Activated CD4-positive, CD25-positive, alpha-beta regulatory T cell (primary cell): ENCODE results near the gene CACNG4.

Experiments
- DNase-seq, 4 experiments: peaks; one replicate each; lab custom pipeline; 2025; lab: John Stamatoyannopoulos, UW

The CACNG4 gene

DNA sequence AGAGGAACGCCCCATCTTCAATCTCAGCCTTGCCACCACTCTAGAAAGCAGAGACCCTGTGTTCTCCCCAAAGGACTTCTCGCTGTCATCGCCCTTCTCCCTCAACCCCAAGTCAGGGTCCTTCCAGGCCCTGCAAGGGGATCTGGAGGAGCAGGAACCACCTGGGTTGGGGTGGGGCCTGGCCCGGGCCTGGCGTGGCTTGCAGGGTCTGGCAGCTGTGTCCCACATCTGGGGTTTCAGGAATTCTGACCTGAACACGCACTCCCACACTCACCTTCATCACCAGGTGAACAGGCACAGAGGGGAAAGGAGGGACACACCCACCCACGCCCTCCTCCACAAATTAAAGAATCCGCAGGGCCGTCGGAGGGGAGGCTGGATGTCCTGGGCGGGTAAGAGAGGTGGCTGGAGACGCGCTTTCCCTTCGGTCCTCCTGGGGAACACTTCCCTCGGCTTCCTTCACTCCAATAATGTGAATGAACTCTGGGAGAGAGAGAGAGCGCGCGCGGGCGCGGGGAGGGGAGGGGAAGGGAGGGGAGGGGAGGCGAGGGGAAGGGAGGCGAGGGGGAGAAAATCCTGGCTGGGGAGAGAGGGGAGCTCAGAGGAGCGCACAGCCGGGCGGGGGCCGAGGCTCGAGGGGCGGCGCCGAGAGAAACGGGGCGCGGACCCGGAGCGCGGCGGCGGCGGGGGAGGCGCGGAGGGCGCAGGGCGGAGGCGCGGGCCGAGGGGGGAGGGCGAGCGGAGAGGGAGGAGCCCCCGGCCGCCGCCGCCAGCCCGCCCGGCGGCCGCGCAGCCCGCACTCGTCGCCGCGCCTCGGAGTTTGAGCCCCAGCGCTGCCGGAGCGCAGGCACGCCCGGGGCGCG is at the start of gene CACNG4:
CACNG4 (plus strand) TSS at position 799 of the 863 bp plus-strand sequence. CDS start 205 bp downstream, outside the sequence.
- no peak for DNase-seq

DNA sequence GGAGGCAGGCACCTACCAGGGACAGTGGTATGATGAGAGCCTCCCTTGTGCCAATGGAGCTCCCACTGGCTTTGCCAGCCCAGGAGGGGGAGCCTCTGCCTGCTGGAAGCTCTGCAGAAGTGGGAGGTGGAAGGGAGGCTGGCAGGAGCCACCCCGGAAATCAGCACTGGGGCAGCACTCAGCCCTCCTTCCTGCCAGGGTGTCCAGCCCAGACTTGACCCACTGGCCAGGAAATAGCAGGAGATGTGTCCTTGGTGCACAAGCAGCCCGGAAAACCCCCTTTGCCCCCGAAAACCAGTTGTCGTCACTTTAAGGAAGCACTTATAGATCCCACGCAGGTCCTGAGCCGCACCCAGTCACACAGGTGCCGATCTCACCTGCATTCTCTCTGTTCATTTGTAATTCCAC is 49.3 kb upstream of the CACNG4 start:
- no peak for DNase-seq

DNA sequence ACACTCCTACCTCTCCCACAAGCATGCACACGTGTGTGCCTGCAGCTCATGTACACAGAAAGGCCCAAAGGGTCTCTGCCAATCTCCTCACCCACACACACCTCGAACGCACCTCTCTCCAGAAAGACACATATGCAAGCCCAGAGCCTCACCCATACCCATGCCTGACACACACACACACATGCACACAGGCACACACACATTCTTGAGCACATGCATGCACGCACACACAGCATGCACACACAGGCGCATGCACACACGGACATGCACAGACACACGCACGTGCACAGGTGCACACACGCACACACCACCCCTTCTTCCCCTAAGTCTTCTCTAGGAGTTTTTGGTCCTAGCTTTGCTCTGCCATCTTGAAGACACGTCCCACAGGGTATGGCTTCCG is 48.7 kb upstream of the CACNG4 start:
- no peak for DNase-seq

DNA sequence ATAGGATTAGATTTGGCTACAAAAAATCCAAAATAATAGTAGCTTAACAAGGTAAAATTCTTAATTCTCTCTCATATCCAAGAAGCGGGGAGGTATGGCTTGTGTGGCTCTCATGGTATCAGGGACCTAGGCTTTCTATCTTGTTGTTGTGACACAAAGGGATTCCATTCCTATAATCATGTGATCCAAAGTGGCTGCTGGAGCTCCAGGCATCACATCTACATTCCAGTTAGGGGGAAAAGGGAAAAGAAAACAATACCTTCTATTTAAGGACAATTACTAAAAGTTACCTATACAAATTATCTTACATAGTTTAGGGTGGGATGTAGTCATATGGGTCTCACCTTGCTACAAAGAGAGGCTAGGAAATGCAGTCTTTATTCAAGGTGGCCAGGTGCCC is 47.6 kb upstream of the CACNG4 start:
- DNase-seq, result no peak

DNA sequence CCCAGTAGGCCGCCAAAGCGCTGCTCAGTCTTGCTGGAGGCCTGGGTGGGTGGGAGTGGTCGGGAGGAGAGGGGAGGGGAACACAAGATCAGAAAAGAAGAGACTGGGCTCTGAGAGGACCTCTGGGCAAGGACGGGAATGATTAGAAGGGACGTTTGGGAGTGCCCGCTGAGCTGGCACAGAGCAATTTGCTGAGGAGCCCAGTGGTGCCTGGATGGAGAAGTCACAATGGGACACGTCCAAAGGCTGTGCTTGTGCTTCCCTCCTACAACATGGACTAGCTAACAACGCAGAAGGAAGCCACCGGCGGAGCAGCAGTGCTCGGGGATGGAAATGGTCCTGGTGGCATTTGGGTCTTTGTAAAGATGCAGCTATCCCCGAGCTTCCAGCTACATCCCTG is 45.6 kb upstream of the CACNG4 start:
- no peak for DNase-seq

DNA sequence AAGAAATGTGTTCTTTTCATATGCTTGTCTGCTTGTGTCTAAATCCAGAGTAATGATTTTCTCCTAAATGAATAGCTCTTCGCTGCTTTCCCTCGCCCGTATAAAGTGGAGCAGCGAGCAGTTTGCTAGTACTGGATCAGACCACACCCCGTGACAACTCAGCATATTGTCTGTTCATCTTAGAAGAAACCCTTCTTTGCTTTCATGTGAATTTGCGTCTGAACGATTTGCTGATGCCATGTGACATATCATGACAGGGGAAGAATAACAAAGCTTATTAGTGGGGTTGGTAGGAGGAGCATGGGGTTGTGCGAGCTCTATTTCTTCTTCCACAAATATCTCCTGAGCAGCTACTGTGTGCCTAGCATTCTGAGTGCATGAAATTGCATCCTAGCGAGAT is 44.1 kb upstream of the CACNG4 start:
- DNase-seq, result no peak

DNA sequence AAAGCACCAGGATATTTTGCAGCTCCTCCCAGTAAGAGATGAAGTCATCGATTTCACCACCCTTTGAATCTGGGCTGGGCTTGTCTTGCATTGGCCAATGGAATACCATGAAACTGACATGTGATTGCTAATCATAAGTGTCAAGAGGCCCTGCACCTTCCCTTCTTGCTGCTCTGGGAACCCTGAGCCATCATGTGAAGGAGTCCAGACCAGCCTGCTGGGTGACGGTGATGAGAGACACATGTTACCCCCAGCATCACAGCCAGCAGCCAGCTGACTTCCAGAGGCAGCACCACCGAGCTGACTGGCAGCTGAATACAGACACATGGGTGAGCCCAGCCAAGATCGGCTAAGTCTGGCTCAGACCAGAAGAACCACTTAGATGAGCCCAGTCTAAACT is 43.6 kb upstream of the CACNG4 start:
- no peak for DNase-seq

DNA sequence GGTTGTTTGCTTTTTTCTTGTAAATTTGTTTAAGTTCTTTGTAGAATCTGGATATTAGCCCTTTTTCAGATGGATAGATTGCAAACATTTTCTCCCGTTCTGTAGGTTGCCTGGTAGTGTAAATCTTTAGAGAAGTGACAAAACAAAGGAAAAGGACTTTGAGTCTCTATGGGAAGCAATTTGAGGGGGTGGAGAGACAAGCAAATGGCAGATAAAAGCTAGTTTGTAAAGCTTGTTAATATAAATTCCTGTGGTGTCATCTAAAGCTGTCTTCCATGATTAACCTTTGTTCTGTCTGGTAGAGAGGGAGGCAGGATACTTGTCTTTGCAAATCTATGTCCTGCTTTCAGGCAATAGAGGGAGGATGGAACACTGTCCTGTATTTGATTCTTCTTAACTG is 40.6 kb upstream of the CACNG4 start:
- DNase-seq, result no peak

DNA sequence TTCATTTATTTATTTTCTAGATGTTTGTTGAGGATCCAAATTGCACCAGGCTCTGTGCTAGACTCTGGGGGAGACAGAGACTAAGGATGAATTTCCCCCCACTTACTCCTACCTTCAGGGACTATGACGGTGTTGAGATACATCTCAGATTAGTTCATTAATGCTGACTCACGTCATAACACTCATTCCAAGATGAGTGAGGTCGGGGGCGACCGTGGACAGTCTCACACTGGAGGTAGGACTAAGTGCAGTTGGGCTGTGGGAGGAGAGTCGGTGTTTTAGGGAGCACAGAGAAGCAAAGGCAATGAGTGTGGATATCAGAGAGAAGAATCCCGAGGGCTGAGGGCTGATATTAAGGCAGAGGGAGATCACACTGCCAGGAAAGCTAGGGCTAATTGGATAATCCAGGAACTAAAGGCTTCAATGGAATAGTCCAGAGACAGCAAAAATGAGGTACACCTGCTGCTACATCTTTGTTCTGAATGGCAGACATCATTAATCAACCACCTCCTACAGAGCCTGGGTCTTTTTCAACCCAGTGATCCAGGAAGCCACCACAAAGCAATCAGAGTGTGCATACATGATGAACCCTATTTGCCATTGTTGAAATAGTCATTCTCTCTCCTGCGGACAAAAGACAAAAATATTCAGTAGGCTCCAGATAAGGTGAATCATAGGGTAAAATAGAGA is 38.6 kb upstream of the CACNG4 start:
- no peak for DNase-seq

DNA sequence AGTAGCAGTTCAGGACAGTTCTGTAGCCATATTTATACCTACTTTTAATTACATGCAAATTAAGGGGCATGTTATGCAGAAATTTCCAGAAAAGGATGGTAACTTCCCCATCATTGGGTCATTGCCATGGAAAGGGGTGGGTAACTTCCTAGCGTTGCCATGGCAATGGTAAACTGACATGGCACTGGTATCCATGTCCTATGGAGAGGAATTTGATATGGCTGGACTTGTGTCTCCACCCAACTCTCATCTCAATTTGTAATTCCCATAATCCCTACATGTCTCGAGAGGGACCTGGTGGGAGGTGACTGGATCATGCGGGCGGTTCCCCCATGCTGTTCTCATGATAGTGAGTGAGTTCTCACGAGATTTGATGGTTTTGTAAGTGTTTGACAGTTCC is 35.6 kb upstream of the CACNG4 start:
- no peak for DNase-seq

DNA sequence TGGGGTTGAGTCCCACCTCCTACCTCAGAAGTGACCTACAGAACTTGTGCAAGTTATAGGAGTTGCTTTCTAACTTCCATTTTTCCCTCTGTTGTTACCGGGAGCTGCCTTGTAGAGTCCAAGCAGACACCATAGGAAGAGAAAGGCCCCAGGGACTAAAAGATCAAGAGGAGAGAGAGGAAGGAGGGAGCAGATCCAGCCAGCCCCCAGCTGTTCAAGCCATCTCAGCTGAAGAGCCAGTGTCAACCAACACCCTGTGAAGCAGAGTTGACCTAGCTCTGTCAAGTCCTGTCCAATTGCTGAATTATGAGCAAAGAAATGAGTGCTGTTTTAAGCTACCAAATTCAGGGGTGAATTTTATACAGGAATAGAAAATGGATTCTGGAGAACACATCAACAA is 34.9 kb upstream of the CACNG4 start:
- DNase-seq, result no peak

DNA sequence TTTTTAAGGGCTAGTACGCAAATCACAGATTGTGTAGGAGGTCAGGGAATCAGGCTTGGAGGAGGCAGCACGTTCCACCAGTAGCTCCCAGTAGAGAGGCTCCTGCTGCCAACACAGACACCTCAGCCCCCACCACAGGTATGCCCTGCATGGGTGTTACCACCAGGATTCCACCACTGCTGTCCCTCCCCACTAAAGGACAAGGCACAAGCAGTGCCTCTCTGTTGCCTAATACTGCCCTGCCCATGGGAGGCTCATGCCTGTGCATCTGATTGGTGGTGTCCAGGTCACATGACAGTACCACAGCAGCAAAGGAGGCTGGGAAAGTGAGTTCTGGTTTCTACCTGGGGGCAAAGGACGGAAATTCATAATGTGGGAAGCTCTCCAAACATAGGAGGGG is 33.6 kb upstream of the CACNG4 start:
- no peak for DNase-seq

DNA sequence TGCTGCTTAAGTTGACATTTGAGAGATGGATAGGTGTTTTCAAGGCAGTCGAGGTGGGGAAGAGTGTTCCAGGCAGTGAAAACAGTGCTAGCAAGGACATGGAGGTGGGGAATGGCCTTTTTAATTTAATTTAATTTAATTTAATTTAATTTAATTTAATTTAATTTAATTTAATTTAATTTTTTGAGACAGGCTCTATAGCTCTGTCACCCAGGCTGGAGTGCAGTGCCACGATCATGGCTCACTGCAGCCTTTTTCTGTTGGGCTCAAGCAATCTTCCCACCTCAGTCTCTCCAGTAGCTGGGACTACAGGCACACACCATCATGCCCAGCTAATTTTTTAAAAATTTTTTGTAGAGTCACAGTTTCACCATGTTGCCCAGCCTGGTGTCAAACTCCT is 32.2 kb upstream of the CACNG4 start:
- no peak for DNase-seq

DNA sequence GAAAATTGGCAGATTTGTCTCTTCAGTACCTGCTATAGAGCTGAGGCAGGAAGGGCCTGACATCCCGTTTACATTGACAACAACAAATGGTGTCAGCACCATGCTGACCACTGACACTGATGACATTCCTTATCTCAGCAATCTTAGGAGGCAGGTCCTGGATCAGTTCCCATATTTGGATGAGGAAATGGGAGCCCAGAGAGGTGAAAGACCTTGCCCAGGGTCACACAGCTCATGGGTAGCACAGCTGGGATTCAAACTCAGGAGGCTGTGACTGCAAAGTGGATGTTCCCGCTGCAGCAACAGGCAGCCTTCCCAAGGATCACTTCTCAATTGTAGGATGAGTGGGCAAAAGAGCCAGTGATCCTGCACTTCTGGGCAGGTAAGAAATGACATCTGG is 30.5 kb upstream of the CACNG4 start:
- no peak for DNase-seq

DNA sequence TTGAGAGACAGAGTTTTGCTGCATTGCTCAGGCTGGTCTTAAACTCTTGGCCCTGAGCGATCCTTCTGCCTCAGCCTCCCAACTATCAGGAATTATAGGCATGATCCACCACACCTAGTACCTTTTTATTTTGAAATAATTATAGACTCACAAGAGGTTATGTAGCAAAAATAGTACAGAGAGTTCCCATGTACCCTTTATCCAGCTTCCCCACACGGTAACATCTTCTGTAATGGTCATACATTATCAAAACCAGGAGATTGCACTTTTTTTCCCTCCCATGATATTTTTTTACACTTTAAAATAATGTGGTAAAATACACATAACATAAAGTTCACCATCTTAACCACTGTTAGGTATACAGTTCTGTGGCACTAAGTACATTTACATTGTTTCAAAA is 28.8 kb upstream of the CACNG4 start:
- no peak for DNase-seq

DNA sequence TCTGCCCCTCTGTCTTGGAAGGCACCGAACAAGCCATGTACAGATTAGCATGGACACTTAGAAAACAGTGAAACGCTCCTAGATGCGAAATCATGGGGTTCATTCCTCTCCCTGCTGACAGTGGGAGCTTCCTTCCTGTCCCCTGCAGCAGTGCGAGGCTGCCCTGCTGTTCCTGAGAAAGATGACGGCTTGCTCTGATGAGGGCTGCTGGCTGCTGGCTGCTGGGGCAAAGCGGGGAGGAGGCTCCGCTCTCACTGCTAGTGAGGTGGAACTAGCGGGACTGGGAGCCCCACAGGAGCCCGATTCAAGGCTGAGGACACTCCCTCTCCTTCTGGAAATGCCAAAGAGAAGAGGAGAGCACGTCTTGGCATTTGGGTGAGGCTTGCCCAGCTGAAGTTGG is 25.9 kb upstream of the CACNG4 start:
- DNase-seq, result no peak

DNA sequence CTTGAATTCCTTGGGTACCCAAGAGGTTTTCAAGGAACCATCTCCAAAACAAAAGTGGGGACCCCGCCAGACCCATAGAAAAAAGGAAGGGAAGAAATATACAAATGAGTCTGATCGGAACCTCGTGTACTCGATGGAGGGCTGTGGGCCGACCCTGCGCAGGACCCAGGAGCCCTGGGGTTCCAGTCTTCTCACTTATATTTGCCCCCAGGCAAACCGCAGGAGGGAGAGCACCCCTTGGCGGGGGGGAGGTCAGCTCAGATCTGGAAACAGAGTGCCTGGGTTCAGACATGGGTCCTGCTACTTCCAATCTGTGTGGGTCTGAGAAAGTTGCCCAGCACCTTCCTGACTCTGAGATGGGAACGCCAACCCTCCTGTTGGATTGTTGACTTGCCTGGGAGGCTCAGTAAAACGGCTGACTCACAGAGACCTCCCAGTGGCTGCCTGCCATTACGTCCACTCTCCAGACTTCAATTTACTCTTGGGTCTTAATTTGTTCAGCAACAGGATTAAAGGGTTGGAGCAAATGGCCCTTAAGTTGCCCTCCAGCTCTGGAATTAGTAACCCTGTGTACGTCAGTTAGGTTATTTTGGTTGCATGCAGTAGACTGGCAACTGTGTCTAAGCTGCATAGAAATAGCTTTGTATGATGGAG is 24.9 kb upstream of the CACNG4 start:
- no peak for DNase-seq

DNA sequence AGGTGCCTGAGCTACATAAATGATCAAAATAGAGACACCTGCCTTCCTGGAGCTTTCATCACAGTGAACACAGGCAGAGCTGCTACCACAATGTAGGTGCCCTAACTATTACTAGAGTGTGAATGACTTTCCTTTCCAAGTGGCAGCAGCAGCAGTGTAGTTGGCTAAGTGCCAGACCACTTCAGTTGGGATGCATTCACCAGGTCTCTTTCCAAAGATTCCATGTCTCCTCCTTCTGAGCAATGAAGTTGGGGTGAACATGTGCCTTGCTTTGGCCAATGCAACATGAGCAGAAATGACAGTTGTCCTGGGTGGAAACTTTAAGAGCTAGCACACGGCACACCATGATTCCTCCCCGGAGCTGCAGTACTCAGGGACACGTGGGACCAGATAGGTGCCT is 23.3 kb upstream of the CACNG4 start:
- DNase-seq, result no peak

DNA sequence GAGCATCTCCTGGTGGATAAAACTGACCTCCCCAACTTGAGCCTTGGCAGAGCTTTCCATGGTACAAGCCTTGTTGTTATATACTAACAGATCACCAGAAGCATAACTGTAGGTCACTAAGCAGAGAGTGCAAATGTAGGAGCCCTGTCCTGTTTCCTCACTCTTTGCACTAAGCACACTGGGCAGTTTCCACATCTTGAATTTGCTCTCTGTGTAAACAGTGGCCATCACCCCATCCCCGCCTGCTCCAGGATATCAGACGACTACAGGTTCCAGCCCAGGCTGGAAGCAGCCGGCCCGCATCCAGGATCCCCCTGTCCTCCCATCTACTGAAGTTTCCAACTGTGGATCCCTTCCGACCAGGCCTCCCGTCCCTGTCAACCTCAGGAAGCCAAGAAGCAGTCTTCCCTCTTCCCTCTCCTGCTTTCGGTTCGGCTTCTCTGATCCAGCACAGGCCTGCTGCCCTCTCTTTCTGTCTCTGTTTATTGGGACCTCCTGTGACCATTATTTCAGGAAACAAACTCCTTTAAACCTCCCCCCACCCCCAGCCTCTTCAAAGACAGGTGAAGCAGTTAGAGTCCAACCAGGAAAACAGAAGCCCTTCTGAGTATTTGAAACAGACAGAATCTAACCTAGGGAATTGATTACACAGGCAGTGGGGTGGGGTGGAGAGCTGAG is 22.6 kb upstream of the CACNG4 start:
- no peak for DNase-seq

DNA sequence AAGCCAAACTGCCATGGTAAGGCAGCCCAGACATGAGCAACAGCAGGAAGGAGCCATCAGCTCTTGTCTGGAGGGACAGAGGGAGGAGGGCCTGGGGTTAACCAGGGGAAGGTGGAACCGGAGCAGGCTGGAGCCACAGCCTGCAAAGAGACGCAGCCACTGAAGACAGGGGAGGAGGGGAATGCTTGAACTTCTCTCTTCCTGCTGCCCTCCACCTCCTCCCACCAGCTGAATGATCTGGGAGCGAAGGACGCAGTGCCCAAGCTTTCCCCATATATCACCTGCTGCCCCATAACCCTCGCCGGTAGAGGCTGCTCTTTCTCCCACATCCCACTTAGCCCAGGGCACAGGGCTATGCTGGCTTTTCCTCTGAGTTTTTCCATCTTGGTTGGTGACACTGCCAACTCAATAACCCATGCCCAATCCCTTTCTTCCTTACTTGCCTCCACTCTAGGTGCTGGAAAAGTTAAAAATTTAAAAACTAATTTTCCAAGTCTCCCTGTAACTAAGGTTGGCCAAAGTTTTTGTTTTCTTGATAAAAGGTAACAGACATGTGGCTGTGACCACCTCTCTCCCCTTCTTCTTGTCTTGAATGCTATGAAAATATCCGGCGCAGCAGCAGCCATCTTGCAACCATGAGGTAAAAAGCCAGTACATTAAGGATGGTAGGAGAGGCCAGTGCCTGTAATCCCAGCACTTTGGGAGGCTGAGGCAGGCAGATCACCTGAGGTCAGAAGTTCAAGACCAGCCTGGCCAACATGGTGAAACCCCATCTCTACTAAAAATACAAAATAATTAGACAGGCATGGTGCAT is 21.8 kb upstream of the CACNG4 start:
- no peak for DNase-seq

DNA sequence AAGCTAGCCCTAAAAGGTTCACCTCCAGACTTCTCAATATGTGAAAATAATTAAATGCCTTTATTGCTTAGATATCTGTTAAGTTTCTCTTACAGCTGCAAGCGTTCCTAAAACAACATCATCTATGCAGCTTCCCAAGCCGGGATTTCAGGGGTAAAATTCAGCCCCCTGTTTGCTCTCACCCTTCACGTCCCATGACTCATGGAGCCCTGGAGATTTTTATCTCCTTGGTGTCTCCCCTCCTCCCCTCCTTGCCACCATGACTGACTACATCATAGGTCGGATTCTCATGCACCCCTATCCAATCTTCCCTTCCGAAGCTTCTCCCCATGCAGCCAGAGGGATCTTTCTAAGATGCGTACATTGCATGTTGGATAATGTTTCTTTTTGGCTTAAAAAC is 21.0 kb upstream of the CACNG4 start:
- DNase-seq, result no peak
